ENCODE results near the gene RAPGEF6.
A peak's percentile ranks its signal among the peaks of the same experiment; 100 is the strongest.
"Not testable (repeated sequence)": the region's sequence is repeated elsewhere in the genome, so short reads cannot be mapped to it uniquely, and the experiment has no call there.

Gene RAPGEF6

GRCh38 chr5:131491749-131492148 is 143.3 kb downstream of the RAPGEF6 start:
- DNase-seq = no peak

- DNase-seq = peak; percentile 77
These were observed 146.6 kb downstream of the RAPGEF6 start for GRCh38 chr5:131488463-131488862.

GRCh38 chr5:131487371-131487770 is 147.7 kb downstream of the RAPGEF6 start:
- DNase-seq = not testable (repeated sequence)

- DNase-seq = peak; percentile 58
These were observed 152.4 kb downstream of the RAPGEF6 start for GRCh38 chr5:131482617-131483016.

- DNase-seq = peak; percentile 10
These were observed 153.5 kb downstream of the RAPGEF6 start for GRCh38 chr5:131481569-131481968.

- DNase-seq = no peak
These were observed 159.5 kb downstream of the RAPGEF6 start for GRCh38 chr5:131475541-131475941.

GRCh38 chr5:131473731-131474130 is 161.3 kb downstream of the RAPGEF6 start:
- no peak for DNase-seq

GRCh38 chr5:131466171-131466766 is 168.8 kb downstream of the RAPGEF6 start:
- DNase-seq = no peak

- no peak for DNase-seq
These were observed 171.4 kb downstream of the RAPGEF6 start for GRCh38 chr5:131463656-131464055.

- no peak for DNase-seq
These were observed 172.6 kb downstream of the RAPGEF6 start for GRCh38 chr5:131462454-131462853.

- DNase-seq = no peak
These were observed 173.3 kb downstream of the RAPGEF6 start for GRCh38 chr5:131461742-131462141.

- DNase-seq = no peak
These were observed 174.0 kb downstream of the RAPGEF6 start for GRCh38 chr5:131460867-131461572.

- no peak for DNase-seq
These were observed 174.9 kb downstream of the RAPGEF6 start for GRCh38 chr5:131460133-131460532.

- DNase-seq = no peak
These were observed 175.8 kb downstream of the RAPGEF6 start for GRCh38 chr5:131459216-131459615.

GRCh38 chr5:131457193-131457592 is 177.8 kb downstream of the RAPGEF6 start:
- no peak for DNase-seq

GRCh38 chr5:131450941-131451340 is 184.1 kb downstream of the RAPGEF6 start:
- no peak for DNase-seq

- DNase-seq = no peak
These were observed 193.8 kb downstream of the RAPGEF6 start for GRCh38 chr5:131441184-131441583.

- no peak for DNase-seq
These were observed 198.9 kb downstream of the RAPGEF6 start for GRCh38 chr5:131436081-131436480.

- DNase-seq = no peak
These were observed 201.9 kb downstream of the RAPGEF6 start for GRCh38 chr5:131433109-131433508.

GRCh38 chr5:131431794-131432193 is 203.2 kb downstream of the RAPGEF6 start:
- DNase-seq = no peak

GRCh38 chr5:131430794-131431193 is 204.2 kb downstream of the RAPGEF6 start:
- DNase-seq = no peak

- no peak for DNase-seq
These were observed 209.0 kb downstream of the RAPGEF6 start for GRCh38 chr5:131426011-131426410.

- no peak for DNase-seq
These were observed 212.0 kb downstream of the RAPGEF6 start for GRCh38 chr5:131423056-131423455.

- no peak for DNase-seq
These were observed 215.2 kb downstream of the RAPGEF6 start for GRCh38 chr5:131419877-131420276.

- no peak for DNase-seq
These were observed 216.2 kb downstream of the RAPGEF6 start for GRCh38 chr5:131418846-131419245.

Data from activated CD4-positive, alpha-beta T cell treated with anti-CD3 and anti-CD28 coated beads, Interleukin-2, amount 50 U/mL, for 16 hours (primary cell).